ENCODE measurements around the gene PPP1R14B.

Gene PPP1R14B

DNA sequence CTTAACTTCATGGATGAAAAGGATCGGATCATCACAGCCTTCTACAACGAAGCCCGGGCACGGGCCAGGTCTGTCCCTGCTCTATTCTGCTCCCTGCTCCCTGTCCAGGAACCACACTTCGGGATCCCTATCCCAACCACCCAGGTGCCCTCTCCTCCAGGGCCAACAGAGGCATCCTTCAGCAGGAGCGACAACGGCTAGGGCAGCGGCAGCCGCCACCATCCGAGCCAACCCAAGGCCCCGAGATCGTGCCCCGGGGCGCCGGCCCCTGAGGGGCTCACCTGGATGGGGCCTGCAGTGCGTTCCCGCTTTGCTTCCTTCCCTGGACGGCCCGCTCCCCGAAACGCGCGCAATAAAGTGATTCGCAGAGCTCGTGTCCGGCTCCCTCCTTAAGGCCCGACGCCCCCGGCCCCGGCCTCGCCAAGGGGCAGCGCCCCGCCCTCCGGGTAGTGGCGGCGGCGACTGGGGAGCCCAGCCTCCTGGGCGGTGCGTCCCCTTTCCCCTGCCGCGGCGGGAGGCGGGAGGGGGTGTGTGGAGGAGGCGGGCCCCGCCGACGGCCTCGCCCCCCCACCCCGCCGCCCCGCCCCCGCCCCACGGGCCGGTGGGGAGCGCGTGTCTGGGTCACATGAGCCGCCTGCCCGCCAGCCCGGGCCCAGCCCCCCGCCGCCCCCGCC lies 12.7 kb downstream of the PPP1R14B start, which contains the start of gene VEGFB:
TSS of gene VEGFB (plus strand) at position 672 of the 674 bp plus-strand sequence. CDS start 250 bp downstream, outside the sequence.
- Histone ChIP-seq H3K27ac (ENCODE audit: low read depth, low read length) (no peak within 1 kb of the TSS), H3K27me3 (ENCODE audit: insufficient read depth, low read length) (no peaks in the 10 kb centered on the region), H3K4me1 (ENCODE audit: control insufficient read depth, insufficient read depth, low read length, unreplicated experiment) (peaks cover 4% of the 10 kb centered on the region), H3K36me3 (ENCODE audit: insufficient read depth, low read length) (no peaks in the 10 kb centered on the region), H3K79me2 (ENCODE audit: control insufficient read depth, insufficient read depth, low read length, unreplicated experiment) (peaks cover 11% of the 10 kb centered on the region), H2AFZ (ENCODE audit: low read length, unreplicated experiment) (no peak within 1 kb of the TSS), H3K4me3 (ENCODE audit: low read depth, low read length) (peak within 1 kb of the TSS; percentile 88)

DNA sequence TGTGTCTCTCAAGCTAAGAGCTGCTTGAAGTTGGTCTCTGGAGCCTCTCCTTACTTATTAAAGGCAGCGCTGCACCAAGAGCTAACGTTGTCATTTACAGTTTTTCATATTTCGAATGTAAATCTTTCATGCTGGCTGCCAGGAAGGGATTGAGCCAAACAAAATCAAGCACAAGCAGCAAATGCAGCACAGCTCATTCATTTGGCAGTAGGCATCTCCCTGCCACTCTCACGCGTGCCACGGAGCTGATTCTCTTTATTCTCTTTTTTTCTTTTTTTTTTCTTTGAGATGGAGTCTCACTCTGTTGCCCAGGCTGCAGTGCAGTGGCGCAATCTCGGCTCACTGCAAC lies 13.8 kb downstream of the PPP1R14B start:
- Histone ChIP-seq H2AFZ (ENCODE audit: low read length, unreplicated experiment) (no peak overlapping the region), H3K79me2 (ENCODE audit: control insufficient read depth, insufficient read depth, low read length, unreplicated experiment) (peaks cover 11% of the 10 kb centered on the region), H3K36me3 (ENCODE audit: insufficient read depth, low read length) (no peaks in the 10 kb centered on the region), H3K4me3 (ENCODE audit: low read depth, low read length) (no peak overlapping the region), H3K4me1 (ENCODE audit: control insufficient read depth, insufficient read depth, low read length, unreplicated experiment) (peaks cover 4% of the 10 kb centered on the region), H3K27ac (ENCODE audit: low read depth, low read length) (no peak overlapping the region), H3K27me3 (ENCODE audit: insufficient read depth, low read length) (no peaks in the 10 kb centered on the region)

DNA sequence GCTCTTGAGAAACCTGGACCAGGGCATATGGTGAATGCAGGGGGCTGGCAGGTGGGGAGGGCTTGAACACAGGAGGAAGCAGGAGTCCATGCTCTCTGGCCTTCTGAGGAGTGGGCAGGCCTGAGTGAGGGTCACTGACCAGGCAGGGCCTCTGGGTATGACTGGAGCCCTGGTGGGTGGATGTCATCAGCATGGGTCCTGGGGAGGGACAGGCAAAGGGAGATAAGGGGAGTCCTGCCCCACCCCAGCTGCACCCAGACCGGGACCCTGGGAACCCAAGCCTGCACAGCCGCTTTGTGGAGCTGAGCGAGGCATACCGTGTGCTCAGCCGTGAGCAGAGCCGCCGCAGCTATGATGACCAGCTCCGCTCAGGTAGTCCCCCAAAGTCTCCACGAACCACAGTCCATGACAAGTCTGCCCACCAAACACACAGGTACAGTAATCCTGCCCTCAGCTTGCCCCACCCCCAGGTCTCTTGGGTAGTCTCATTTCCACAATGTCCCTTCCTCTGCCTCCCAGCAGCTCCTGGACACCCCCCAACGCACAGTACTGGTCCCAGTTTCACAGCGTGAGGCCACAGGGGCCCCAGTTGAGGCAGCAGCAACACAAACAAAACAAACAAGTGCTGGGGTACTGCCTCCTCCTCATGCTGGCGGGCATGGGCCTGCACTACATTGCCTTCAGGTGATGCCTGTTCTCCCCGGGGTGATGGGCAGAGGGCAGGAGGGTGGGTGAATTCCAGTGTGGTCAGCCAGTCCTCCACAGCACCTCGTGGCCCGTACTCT lies 14.4 kb downstream of the PPP1R14B start:
- Histone ChIP-seq H3K79me2 (ENCODE audit: control insufficient read depth, insufficient read depth, low read length, unreplicated experiment) (peaks cover 13% of the 10 kb centered on the region), H3K27ac (ENCODE audit: low read depth, low read length) (no peak overlapping the region)

DNA sequence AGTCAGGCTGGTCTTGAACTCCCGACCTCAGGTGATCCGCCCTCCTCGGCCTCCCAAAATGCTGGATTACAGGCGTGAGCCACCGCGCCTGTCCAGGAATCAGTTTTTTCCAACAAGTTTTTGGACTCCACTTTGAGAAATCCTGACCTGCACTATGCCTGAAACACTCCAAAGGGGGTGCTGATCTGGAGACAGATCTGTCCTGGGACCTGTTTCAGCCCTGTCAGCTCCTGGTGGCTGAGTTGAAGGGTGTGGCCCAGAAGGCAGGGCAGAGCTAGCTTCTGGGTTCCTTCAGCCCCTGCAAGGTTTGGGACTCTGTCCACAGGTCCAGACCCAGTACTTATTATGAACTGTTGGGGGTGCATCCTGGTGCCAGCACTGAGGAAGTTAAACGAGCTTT lies 15.2 kb downstream of the PPP1R14B start:
- H3K4me3 ChIP-seq (ENCODE audit: low read depth, low read length) = no peak overlapping the region; the same call in 1 of the 2 replicates
- peaks cover 8% of the 10 kb centered on the region for H3K4me1 ChIP-seq (ENCODE audit: control insufficient read depth, insufficient read depth, low read length, unreplicated experiment)
- H2AFZ ChIP-seq (ENCODE audit: low read length, unreplicated experiment) = no peak overlapping the region
- no peaks in the 10 kb centered on the region for H3K27me3 ChIP-seq (ENCODE audit: insufficient read depth, low read length)
- peaks cover 22% of the 10 kb centered on the region for H3K79me2 ChIP-seq (ENCODE audit: control insufficient read depth, insufficient read depth, low read length, unreplicated experiment)
- no peaks in the 10 kb centered on the region for H3K36me3 ChIP-seq (ENCODE audit: insufficient read depth, low read length)
- no peak overlapping the region for H3K27ac ChIP-seq (ENCODE audit: low read depth, low read length)

More for the DNA sequence above, 14.4 kb downstream of the PPP1R14B start:
- Histone ChIP-seq H3K4me1 (ENCODE audit: control insufficient read depth, insufficient read depth, low read length, unreplicated experiment) (peaks cover 7% of the 10 kb centered on the region), H3K36me3 (ENCODE audit: insufficient read depth, low read length) (no peaks in the 10 kb centered on the region), H3K27me3 (ENCODE audit: insufficient read depth, low read length) (no peaks in the 10 kb centered on the region), H2AFZ (ENCODE audit: low read length, unreplicated experiment) (no peak overlapping the region), H3K4me3 (ENCODE audit: low read depth, low read length) (no peak overlapping the region)

DNA sequence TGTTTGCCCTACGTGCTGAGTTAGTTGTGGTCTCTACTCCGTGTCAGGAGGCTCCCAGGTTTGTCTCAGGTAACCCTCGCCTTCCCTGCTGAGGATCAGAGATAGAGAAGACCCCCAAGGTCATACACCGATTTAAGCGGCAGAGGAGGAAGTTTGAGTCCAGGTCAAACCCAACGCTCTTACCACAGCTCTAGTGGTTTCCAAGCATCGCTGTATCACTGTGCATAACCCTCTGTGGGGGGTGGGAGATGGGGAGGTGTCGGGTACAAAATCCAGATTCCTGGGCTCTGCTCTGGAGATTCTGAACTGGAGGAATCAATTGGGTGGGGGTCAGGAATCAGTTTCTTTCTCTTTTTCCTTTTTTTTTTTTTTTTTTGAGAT lies 15.8 kb downstream of the PPP1R14B start:
- Histone ChIP-seq H3K36me3 (ENCODE audit: insufficient read depth, low read length) (no peaks in the 10 kb centered on the region), H3K4me3 (ENCODE audit: low read depth, low read length) (peak overlapping the region; percentile 76), H3K79me2 (ENCODE audit: control insufficient read depth, insufficient read depth, low read length, unreplicated experiment) (peaks cover 24% of the 10 kb centered on the region), H2AFZ (ENCODE audit: low read length, unreplicated experiment) (peak overlapping the region; percentile 70), H3K27me3 (ENCODE audit: insufficient read depth, low read length) (no peaks in the 10 kb centered on the region), H3K27ac (ENCODE audit: low read depth, low read length) (no peak overlapping the region), H3K4me1 (ENCODE audit: control insufficient read depth, insufficient read depth, low read length, unreplicated experiment) (peaks cover 8% of the 10 kb centered on the region)

DNA sequence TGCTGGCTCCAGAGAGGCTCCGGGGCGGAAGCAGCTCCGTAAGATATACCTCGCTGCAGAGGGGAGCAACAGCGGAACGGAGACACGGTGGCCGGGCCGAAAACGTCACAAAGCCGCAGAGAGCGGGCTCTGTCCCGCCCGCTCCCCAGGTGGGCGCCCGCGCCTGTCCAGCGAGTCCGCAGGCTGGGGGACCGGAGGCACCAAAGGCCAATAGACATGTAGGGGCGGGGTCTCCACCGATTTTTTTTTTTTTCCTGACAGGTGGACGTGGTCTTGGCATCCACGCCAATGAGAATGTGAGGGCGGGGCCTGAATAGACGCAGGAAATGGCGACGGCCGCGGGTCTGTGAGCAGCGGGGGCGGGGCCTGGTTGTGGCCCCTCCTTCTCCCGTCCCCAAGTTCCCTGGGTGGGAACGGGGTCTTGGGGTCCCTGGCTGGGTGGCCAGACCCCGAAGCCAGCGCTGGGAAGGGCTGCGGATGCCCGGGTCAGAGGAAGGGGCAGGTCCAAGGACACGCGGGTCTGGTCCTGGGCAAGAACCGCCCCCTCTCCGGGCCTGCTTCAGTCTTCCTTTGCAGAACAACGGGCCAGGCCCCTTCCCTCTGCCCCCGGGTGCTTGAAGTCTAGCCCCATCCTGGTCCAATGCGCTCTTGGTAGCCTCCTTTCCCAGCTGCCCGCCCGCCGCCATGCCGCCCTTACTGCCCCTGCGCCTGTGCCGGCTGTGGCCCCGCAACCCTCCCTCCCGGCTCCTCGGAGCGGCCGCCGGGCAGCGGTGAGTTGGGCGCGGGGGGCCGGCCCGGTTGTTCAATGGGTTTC lies 16.4 kb downstream of the PPP1R14B start, which contains the start of gene DNAJC4:
TSS of gene DNAJC4 (plus strand) at position 378 of the 814 bp plus-strand sequence. CDS start at position 685, 307 bp downstream.
- peaks cover 10% of the 10 kb centered on the region for H3K4me1 ChIP-seq (ENCODE audit: control insufficient read depth, insufficient read depth, low read length, unreplicated experiment)
- H3K4me3 ChIP-seq (ENCODE audit: low read depth, low read length) = peak within 1 kb of the TSS; percentile 76
- peaks cover 20% of the 10 kb centered on the region for H3K79me2 ChIP-seq (ENCODE audit: control insufficient read depth, insufficient read depth, low read length, unreplicated experiment)
- H2AFZ ChIP-seq (ENCODE audit: low read length, unreplicated experiment) = peak within 1 kb of the TSS; percentile 70
- no peaks in the 10 kb centered on the region for H3K27me3 ChIP-seq (ENCODE audit: insufficient read depth, low read length)
- H3K27ac ChIP-seq (ENCODE audit: low read depth, low read length) = no peak within 1 kb of the TSS
- H3K36me3 ChIP-seq (ENCODE audit: insufficient read depth, low read length) = no peaks in the 10 kb centered on the region

DNA sequence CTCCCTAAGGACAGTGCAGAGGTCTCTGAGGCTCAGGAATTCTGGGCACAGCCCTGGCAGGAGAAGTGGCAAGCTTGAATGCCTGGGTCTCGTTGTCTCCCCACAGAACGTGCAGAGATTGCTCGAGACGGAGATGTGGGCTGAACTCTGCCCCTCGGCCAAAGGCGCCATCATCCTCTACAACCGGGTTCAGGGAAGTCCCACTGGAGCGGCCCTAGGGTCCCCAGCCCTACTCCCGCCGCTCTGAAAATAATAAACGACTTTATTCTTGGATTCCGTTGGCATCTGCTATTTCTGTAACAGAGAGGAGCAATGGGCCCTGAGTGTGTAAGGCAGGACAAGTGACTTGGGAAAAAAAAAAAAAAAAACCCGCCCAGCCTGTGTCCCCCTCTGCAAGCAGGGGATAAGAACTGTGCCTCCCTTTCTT lies 17.0 kb downstream of the PPP1R14B start:
- Histone ChIP-seq H3K4me3 (ENCODE audit: low read depth, low read length) (peak overlapping the region; percentile 76), H3K27ac (ENCODE audit: low read depth, low read length) (no peak overlapping the region), H2AFZ (ENCODE audit: low read length, unreplicated experiment) (no peak overlapping the region), H3K27me3 (ENCODE audit: insufficient read depth, low read length) (no peaks in the 10 kb centered on the region), H3K4me1 (ENCODE audit: control insufficient read depth, insufficient read depth, low read length, unreplicated experiment) (peaks cover 16% of the 10 kb centered on the region), H3K79me2 (ENCODE audit: control insufficient read depth, insufficient read depth, low read length, unreplicated experiment) (peaks cover 15% of the 10 kb centered on the region), H3K36me3 (ENCODE audit: insufficient read depth, low read length) (no peaks in the 10 kb centered on the region)

DNA sequence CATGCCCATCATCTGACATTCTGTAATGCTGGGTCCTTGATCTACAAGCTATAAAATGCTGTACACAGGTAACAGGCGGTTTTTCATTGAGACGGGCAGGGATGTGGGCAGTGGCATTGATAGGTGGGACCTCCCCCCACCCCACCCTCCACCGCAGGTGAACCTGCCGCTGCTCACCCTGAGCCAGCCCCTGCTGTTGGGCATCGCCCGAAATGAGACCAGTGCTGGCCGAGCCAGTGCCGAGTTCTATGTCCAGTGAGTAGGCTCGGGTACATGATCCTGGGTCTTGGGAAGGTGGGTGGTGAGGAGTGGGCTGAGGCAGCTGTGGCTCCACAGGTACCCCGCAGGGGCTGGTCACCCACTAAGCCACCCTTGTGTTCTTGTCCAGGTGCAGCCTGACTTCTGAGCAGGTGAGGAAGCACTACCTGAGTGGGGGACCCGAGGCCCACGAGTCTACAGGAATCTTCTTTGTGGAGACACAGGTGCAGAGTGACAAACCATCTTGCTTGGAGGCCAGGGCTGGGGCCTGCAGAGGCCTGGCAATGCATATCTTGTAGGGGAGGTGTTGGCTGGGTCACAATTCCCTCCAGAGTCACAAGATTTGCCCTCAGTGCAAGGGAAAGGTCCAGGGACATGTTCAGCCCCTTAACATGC lies 17.5 kb downstream of the PPP1R14B start:
- no peak overlapping the region for H3K27ac ChIP-seq (ENCODE audit: low read depth, low read length)
- H2AFZ ChIP-seq (ENCODE audit: low read length, unreplicated experiment) = no peak overlapping the region
- peaks cover 16% of the 10 kb centered on the region for H3K4me1 ChIP-seq (ENCODE audit: control insufficient read depth, insufficient read depth, low read length, unreplicated experiment)
- peaks cover 15% of the 10 kb centered on the region for H3K79me2 ChIP-seq (ENCODE audit: control insufficient read depth, insufficient read depth, low read length, unreplicated experiment)
- H3K4me3 ChIP-seq (ENCODE audit: low read depth, low read length) = no peak overlapping the region
- H3K36me3 ChIP-seq (ENCODE audit: insufficient read depth, low read length) = no peaks in the 10 kb centered on the region
- H3K27me3 ChIP-seq (ENCODE audit: insufficient read depth, low read length) = no peaks in the 10 kb centered on the region

DNA sequence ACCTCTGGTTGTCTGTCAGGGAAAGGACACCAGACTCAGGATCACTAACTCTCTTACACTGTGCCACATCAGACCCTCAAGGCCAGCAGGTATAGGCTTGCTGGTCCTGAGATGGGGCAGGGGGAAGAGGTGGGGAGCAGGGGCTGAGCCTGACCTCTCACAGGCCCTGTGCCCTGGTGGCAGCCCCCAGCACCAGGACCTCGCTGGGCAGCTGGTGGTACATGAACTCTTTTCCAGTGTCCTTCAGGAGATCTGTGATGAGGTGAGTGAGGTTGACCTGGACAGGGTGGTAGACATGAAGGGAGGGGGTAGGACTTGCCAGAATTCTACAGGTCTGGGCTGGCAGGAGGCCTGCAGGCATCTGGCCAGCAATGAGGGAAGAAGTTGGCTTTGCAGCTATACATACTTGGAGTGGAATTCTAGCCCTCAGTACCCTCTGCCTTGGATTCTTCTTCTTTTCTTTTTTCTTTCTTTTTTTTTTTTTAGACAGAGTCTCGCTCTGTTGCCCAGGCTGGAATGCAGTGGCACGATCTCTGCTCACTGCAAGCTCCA lies 19.3 kb downstream of the PPP1R14B start:
- H3K4me3 ChIP-seq (ENCODE audit: low read depth, low read length) = peak overlapping the region; percentile 83
- no peak overlapping the region for H2AFZ ChIP-seq (ENCODE audit: low read length, unreplicated experiment)
- H3K36me3 ChIP-seq (ENCODE audit: insufficient read depth, low read length) = no peaks in the 10 kb centered on the region
- peaks cover 15% of the 10 kb centered on the region for H3K4me1 ChIP-seq (ENCODE audit: control insufficient read depth, insufficient read depth, low read length, unreplicated experiment)
- peaks cover 15% of the 10 kb centered on the region for H3K79me2 ChIP-seq (ENCODE audit: control insufficient read depth, insufficient read depth, low read length, unreplicated experiment)
- H3K27ac ChIP-seq (ENCODE audit: low read depth, low read length) = no peak overlapping the region
- no peaks in the 10 kb centered on the region for H3K27me3 ChIP-seq (ENCODE audit: insufficient read depth, low read length)

Data from ACC112 (cell line).